Endothelial cell of umbilical vein (primary cell): ENCODE results near the gene TMEM74B. TPM values are rescaled to one million over a fixed set of nuclear protein-coding genes. Genes with fewer than 3 reads are reported as not detected.

Experiments used
- BruUV-seq: library from RNA; stranded (reverse); fragments of 400-500 nt; replicated peaks from 2 replicates; lab custom pipeline; 2021; lab: Mats Ljungman, UMichigan
- CTCF ChIA-PET: fragments of 300-600, 350-600 bp; sonication (Branson Sonifier 250); formaldehyde crosslinking; loops from one replicate; lab custom pipeline; 2021; ENCODE audit warnings: antibody characterized with exemption, inconsistent platforms; lab: Charles Lee
- POLR2A ChIA-PET: fragments of 300-600, 350-600 bp; sonication (Branson Sonifier 250); formaldehyde crosslinking; loops from one replicate; lab custom pipeline; 2021; ENCODE audit warnings: antibody characterized with exemption, inconsistent platforms; lab: Charles Lee
- DNase-seq: peaks from one replicate; pipeline ENCODE4 v3.0.0-alpha.2; 2011; ENCODE audit warnings: low read depth, low spot score
- FAIRE-seq: peaks from 2 replicates; lab custom pipeline; 2011; peaks lifted over from hg19 to GRCh38; lab: Jason Lieb, UNC
- H2AFZ ChIP-seq: 2 replicates; pipeline ENCODE4 v1.6.0; 2012; ENCODE audit warnings: low read depth, low read length, control low read depth, inconsistent platforms
- H3K27ac ChIP-seq: 2 replicates; pipeline ENCODE4 v1.5.1; 2011; ENCODE audit warnings: low read depth, mild to moderate bottlenecking, control low read depth, low read length, moderate library complexity; ENCODE audit not compliant: insufficient read depth
- H3K27me3 ChIP-seq, 2 experiments: 2 replicates each; pipeline versions ENCODE4 v1.6.0 to v1.6.1; 2011; ENCODE audit warnings: low read length in 2 of 2, mixed read lengths in 1 of 2; ENCODE audit not compliant: control insufficient read depth in 2 of 2, insufficient read depth in 2 of 2
- H3K36me3 ChIP-seq, 2 experiments: 2 replicates in 1 of 2; 3 replicates in 1 of 2; pipeline ENCODE4 v1.5.1; 2011; ENCODE audit warnings: low read length in 2 of 2, mild to moderate bottlenecking in 1 of 2, moderate library complexity in 1 of 2; ENCODE audit not compliant: control insufficient read depth in 2 of 2, insufficient read depth in 2 of 2; ENCODE audit errors: extremely low read depth in 1 of 2
- H3K4me1 ChIP-seq: 3 replicates; pipeline ENCODE4 v1.5.1; 2011; ENCODE audit warnings: mild to moderate bottlenecking, low read length; ENCODE audit not compliant: control insufficient read depth, insufficient read depth; ENCODE audit errors: extremely low read depth
- H3K4me2 ChIP-seq: 2 replicates; pipeline ENCODE4 v1.6.1; 2011; ENCODE audit warnings: low read length, control low read depth, mixed read lengths; ENCODE audit not compliant: insufficient read depth
- H3K4me3 ChIP-seq, 3 experiments: fragments of 200-600 bp in 1 of 3; sonication (generic), shearing (Covaris generic) in 1 of 3; replicated peaks in 1 of 3; 2 replicates each; pipeline ENCODE4 v1.5.1; 2011 to 2016; ENCODE audit warnings: control low read depth in 3 of 3, low read length in 3 of 3, mild to moderate bottlenecking in 2 of 3, inconsistent platforms in 1 of 3, low read depth in 1 of 3, moderate library complexity in 1 of 3; ENCODE audit not compliant: insufficient read depth in 1 of 3
- H3K79me2 ChIP-seq: 2 replicates; pipeline ENCODE4 v1.6.0; 2012; ENCODE audit warnings: low read length, inconsistent platforms; ENCODE audit not compliant: control insufficient read depth, insufficient read depth
- H3K9ac ChIP-seq: replicated peaks from 2 replicates; pipeline ENCODE3; 2011; ENCODE audit warnings: low read length, control low read depth; ENCODE audit not compliant: insufficient read depth; ENCODE audit errors: extremely low read depth
- H3K9me1 ChIP-seq: replicated peaks from 3 replicates; pipeline ENCODE4 v1.6.0; 2011; ENCODE audit warnings: mild to moderate bottlenecking, low read length; ENCODE audit not compliant: control insufficient read depth, insufficient read depth; ENCODE audit errors: extremely low read depth
- H3K9me3 ChIP-seq: replicated peaks from 2 replicates; pipeline ENCODE4 v1.5.1; 2012; ENCODE audit warnings: low read length, inconsistent platforms; ENCODE audit not compliant: control insufficient read depth, insufficient read depth
- H4K20me1 ChIP-seq: replicated peaks from 2 replicates; pipeline ENCODE3; 2011; ENCODE audit warnings: mild to moderate bottlenecking, low read length; ENCODE audit not compliant: control insufficient read depth, insufficient read depth; ENCODE audit errors: extremely low read depth
- EZH2 ChIP-seq: IDR thresholded peaks from 2 replicates; pipeline ENCODE4 v1.6.1; 2012; ENCODE audit warnings: borderline replicate concordance, low read depth, mild to moderate bottlenecking, moderate library complexity, low read length, inconsistent platforms; ENCODE audit not compliant: severe bottlenecking
- FOS ChIP-seq: IDR thresholded peaks from 2 replicates; pipeline ENCODE4 v1.6.1; 2011; ENCODE audit warnings: mild to moderate bottlenecking, low read length, moderate library complexity, borderline replicate concordance; ENCODE audit not compliant: insufficient read depth
- GATA2 ChIP-seq: IDR thresholded peaks from 2 replicates; pipeline ENCODE4 v1.7.0; 2011; ENCODE audit warnings: low read depth, mild to moderate bottlenecking, moderate library complexity, mixed read lengths, low read length; ENCODE audit not compliant: insufficient read length, insufficient read depth
- JUN ChIP-seq: IDR thresholded peaks from 2 replicates; pipeline ENCODE4 v1.6.1; 2011; ENCODE audit warnings: borderline replicate concordance, low read depth; ENCODE audit not compliant: insufficient read length, insufficient read depth
- MYC ChIP-seq: IDR thresholded peaks from one replicate; pipeline ENCODE4 v1.6.1; 2011; ENCODE audit warnings: mild to moderate bottlenecking, low read depth, low read length
- POLR2A ChIP-seq: IDR thresholded peaks from 2 replicates; pipeline ENCODE4 v1.6.1; 2012; ENCODE audit warnings: low read depth, mild to moderate bottlenecking, control low read depth, low read length
- POLR2AphosphoS5 ChIP-seq: IDR thresholded peaks from 2 replicates; pipeline ENCODE4 v1.6.1; 2012; ENCODE audit warnings: low read depth, mild to moderate bottlenecking, control low read depth, low read length, moderate library complexity; ENCODE audit not compliant: insufficient read depth
- dilution Hi-C: fragments of 300-500 bp; cut with MboI; formaldehyde crosslinking; loops from one replicate; pipeline ENCODE4 v1.15.0; 2019; ENCODE audit warnings: low sequenced_read_pairs; ENCODE audit not compliant: extremely low pct_ligation_motif_present
- intact Hi-C: fragments of 100-400 bp; cut with micrococcal nuclease; formaldehyde crosslinking; loops from one replicate; pipeline ENCODE4 v1.10.0; 2022
- polyA plus RNA-seq, 4 experiments: library from polyadenylated mRNA; depleted of rRNA in 3 of 4; stranded (reverse) in 3 of 4; unstranded in 1 of 4; fragments of >200 nt; gene quantifications; 2 replicates each; pipeline versions ENCODE4 v1.2.1 to v1.2.3, GENCODE V29; 2011 to 2012; ENCODE audit warnings: missing spikeins in 1 of 4
- total RNA-seq: library from RNA; stranded (reverse); gene quantifications from 2 replicates; pipeline ENCODE4 v1.2.3, GENCODE V29; 2021
- TF ChIP-seq, protein P1 (sequence below), 2 donors: IDR thresholded peaks; 1 replicate in 1 of 2; 2 replicates in 1 of 2; pipeline ENCODE4 v1.5.1; 2011; ENCODE audit warnings: low read length in 2 of 2, mild to moderate bottlenecking in 2 of 2, moderate library complexity in 2 of 2, control low read depth in 1 of 2, inconsistent platforms in 1 of 2, low read depth in 1 of 2; ENCODE audit not compliant: insufficient read depth in 1 of 2; ENCODE audit errors: extremely low read depth in 1 of 2
- TF ChIP-seq, protein P2 (sequence below): IDR thresholded peaks from 2 replicates; pipeline ENCODE4 v1.6.1; 2011; ENCODE audit not compliant: insufficient read depth, insufficient read length

Gene TMEM74B
- total and polyA plus RNA-seq, 2 donors (not counting 3 experiments of a cell fraction or from before 2014, with no cell fraction given), result 0.26 to 1.1 TPM

DNA sequence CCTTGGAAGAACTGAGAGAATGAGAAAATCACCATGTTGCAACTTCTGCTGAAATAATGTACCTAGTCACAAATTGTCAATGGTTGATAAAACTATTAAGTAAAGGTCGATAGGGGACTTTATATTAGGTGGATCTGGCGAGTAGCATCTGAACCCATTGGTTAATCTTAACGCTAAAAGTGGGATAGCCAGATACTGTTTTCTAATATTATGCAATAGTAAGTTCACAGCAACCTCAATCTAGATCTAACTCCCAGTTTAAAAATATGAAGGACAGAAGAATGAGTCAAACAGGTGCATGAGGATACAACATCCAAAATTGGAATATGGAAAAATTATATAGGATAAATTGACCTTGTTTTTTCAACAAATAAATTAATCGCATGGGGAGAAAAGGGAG is 47.5 kb downstream of the TMEM74B start:
- Histone ChIP-seq H3K27ac (no peak overlapping the region), H4K20me1 (peaks cover 2% of the 10 kb centered on the region), H3K27me3 (no peaks in the 10 kb centered on the region), H3K79me2 (peaks cover 6% of the 10 kb centered on the region), H3K4me2 (no peak overlapping the region), H3K9me3 (no peaks in the 10 kb centered on the region), H2AFZ (no peak overlapping the region), H3K9me1 (no peaks in the 10 kb centered on the region), H3K9ac (no peak overlapping the region), H3K4me3 (no peak overlapping the region), H3K36me3 (peaks cover 10 to 13% of the 10 kb centered on the region in 2 experiments), H3K4me1 (no peaks in the 10 kb centered on the region)
- CTCF ChIA-PET, result no interaction called here
- dilution Hi-C loops (no loop called here), intact Hi-C loops (no loop called here)
- BruUV-seq, result no TSS peak
- TF ChIP-seq, protein P1, sequence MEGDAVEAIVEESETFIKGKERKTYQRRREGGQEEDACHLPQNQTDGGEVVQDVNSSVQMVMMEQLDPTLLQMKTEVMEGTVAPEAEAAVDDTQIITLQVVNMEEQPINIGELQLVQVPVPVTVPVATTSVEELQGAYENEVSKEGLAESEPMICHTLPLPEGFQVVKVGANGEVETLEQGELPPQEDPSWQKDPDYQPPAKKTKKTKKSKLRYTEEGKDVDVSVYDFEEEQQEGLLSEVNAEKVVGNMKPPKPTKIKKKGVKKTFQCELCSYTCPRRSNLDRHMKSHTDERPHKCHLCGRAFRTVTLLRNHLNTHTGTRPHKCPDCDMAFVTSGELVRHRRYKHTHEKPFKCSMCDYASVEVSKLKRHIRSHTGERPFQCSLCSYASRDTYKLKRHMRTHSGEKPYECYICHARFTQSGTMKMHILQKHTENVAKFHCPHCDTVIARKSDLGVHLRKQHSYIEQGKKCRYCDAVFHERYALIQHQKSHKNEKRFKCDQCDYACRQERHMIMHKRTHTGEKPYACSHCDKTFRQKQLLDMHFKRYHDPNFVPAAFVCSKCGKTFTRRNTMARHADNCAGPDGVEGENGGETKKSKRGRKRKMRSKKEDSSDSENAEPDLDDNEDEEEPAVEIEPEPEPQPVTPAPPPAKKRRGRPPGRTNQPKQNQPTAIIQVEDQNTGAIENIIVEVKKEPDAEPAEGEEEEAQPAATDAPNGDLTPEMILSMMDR (IDR thresholded peaks at IDR 0.05; ENCODE audit: extremely low read depth in 1 of 2, insufficient read depth in 1 of 2, low read depth in 1 of 2, low read length in 2 of 2), result no peak
- TF ChIP-seq, protein P2, sequence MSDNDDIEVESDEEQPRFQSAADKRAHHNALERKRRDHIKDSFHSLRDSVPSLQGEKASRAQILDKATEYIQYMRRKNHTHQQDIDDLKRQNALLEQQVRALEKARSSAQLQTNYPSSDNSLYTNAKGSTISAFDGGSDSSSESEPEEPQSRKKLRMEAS, result no peak
- TF ChIP-seq MYC (no peak), GATA2 (no peak), JUN (no peak), EZH2 (no peak), POLR2A (no peak), FOS (no peak), POLR2AphosphoS5 (no peak)
- DNase-seq (no peak), FAIRE-seq (no peak)
- POLR2A ChIA-PET, result no interaction called here
